ENCODE results near the gene BATF2.

The BATF2 gene

GRCh38 chr11:64970731-64971151 is 26.0 kb downstream of the BATF2 start:
- peak in 1 of 2 donors; percentile 23 for DNase-seq (ENCODE audit: extremely low read depth in 1 of 2, low read depth in 1 of 2)

DNA sequence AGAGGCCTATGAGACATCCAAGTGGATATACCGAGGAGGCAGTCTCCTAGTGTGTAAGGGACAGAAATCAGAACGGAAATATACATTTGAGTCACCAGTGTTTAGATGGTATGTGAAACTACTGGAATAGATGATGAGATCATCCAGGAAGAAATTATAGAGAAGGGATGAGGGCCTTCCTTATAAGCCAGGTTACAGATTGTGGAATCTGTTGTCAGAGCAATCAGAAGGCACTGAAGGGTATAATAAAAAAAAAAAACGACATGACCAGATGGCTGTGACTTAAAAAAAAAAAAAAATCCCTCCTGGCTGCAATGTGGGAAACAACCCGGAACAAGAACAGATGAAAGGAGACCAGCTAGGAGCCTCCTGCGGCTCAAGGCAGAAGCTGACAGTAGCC is 27.6 kb downstream of the BATF2 start:
- no peak for DNase-seq (ENCODE audit: extremely low read depth in 1 of 2, low read depth in 1 of 2)

GRCh38 chr11:64967375-64967774 is 29.4 kb downstream of the BATF2 start:
- no peak for DNase-seq (ENCODE audit: extremely low read depth in 1 of 2, low read depth in 1 of 2)

DNA sequence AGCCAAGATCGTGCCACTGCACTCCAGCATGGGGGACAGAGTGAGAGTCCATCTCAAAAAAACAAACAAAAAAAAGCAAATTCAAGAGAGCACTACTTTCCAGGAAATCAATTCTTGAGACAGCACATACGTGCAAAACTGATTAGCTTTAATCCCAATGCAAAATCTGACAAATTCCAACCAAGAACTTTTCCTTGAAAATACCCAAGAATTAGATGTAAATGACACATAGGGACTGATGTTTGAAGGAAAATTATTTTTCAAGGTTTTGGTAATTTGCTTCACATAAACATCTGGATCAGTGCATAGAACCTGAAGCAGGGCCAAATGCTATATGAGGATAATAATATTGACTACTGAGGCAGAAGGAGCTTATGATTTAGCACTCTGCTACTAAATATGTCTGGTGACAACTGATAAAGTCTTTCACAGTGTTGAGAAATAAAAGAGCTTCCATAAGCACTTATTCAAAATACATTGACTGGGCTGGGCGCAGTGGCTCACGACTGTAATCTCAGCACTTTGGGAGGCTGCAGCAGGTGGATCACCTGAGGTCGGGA is 33.6 kb downstream of the BATF2 start:
- DNase-seq (ENCODE audit: extremely low read depth in 1 of 2, low read depth in 1 of 2), result no peak

DNA sequence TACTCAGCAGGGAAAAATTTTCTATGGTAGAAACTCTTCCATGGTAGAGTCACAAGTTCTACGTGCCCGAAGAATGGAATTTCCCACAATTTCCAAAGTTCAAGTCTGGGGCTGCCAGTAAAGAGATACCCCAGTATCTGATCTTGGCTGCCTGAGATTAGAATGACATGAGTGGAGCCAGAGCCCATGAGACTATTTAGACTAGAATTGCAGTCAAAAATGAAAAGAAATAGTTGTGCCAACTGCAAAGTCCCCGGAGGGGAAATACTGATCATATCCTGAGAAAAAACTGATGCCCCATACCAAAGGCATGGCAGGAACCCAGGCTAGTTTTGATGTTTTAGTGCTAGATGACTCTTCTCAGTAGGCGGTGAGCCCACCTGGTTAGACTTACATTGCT is 36.1 kb downstream of the BATF2 start:
- DNase-seq (ENCODE audit: extremely low read depth in 1 of 2, low read depth in 1 of 2), result no peak

DNA sequence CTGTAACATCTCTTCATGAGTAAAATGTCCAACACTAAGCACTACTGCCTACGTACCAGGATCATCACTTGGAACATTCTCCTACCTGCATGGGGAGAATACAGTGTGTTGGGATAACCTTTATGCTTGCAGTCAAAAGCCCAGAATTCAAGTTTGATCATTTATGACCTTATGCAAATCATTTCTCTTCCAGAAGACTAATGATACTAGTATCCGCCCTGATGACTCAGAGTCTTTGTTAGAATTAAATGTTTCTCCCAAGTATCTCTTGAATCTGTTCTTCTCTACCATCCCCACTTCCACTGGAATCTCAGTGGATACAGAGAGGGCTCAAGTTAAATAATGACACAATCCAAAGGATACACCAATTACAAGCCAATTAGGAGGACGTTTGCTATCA is 37.3 kb downstream of the BATF2 start:
- DNase-seq (ENCODE audit: extremely low read depth in 1 of 2, low read depth in 1 of 2), result no peak

DNA sequence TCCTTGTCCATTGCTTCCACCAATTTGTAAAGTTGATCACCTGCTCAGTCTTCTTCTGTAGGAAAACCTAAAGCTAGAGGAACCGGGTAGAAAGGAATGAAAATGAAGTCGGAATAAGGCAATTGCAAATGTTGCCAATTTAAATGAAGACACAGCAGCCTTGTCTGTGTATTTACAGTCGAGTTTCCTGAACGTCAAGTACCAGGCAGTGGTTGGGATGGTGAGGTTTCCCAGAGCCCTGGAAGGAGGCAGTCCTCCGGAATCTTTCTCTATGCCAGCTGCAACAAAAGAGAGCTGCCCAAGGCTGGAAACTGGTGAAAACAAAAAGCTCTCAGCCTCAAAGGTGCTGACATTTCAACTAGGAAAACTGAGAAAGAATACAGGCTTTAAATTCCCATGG is 42.6 kb downstream of the BATF2 start:
- no peak for DNase-seq (ENCODE audit: extremely low read depth in 1 of 2, low read depth in 1 of 2)

DNA sequence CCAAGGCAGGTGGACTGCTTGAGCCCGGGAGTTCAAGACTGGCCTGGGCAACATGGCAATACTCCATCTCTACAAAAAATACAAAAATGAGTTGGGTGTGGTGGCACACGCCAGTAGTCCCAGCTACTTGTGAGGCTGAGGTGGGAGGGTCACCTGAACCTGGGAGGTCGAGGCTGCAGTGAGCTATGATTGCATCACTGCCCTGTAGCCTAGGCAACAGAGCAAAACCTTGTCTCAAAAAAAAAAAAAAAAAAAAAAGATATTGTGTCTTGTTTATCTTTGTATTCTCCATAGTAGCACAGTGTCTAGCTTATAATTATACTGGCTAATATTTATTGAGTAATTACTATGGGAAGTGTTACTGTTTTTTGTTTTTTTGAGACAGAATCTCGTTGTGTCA is 45.2 kb downstream of the BATF2 start:
- DNase-seq (ENCODE audit: extremely low read depth in 1 of 2, low read depth in 1 of 2), result no peak

DNA sequence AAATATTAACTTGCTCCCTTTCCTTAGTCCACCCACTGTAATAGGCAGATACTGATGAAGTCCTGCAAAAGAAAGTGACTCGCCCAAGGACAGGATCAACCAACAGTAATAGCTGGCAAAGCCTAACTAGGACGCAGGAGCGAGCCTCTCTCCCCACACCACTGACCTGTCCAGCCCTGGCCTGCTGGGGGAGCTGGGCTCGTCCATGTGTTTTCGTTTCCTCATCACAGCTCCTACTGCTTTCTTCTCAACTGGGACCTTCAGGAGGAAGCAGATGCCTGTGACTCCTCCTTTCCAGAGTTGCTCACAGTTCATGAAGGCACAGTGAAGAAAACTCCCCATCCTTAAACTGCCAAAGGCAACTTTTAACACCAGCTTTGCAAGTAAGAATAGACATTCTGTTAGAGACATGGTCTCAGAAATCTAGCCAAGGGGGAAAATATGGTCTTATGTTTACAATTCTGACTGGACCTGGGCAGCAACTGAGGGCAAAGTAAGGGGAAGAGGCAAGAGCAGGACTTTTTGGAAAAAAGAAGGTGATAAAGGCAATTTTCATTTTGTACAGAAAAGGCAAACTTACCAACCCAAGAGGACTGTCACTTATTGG is 49.5 kb downstream of the BATF2 start:
- DNase-seq (ENCODE audit: extremely low read depth in 1 of 2, low read depth in 1 of 2), result no peak

All from stimulated activated CD8-positive, alpha-beta memory T cell treated with anti-CD3 and anti-CD28 coated beads, Interleukin-7, amount 100 ng/mL, for 48 hours (primary cell).